Measurements from ENCODE around the gene IFT43. TPM values are rescaled to one million over a fixed set of nuclear protein-coding genes. Genes with fewer than 3 reads are reported as not detected.

Gene IFT43
- total and polyA plus RNA-seq, 10 of the 15 experiments (the other 5 are each of a cell fraction or from before 2014, with no cell fraction given) = 8.2 to 24.8 (median 14.0) TPM

DNA sequence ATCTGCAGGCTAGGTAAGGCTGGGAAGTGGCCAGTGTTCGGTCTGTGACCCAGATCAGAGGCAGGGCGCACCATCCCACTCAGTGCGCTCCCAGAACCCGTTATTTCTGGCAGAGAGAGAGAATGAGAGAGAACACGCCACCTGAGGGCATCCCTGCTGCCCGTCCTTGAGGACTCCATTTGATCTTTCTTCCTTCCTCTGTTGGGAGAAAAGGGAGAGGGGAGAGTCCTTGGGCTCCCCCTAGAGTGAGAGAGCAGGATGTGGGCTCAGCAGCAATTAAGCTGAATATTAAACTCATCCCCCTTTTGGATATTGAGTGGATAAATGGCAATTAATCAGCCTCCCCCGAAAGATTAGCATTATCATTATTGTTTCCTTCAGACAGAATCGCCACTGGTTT lies 70.6 kb downstream of the IFT43 start:
- Histone ChIP-seq H3K4me1 (ENCODE audit: control insufficient read depth, insufficient read depth, low read length) (no peaks in the 10 kb centered on the region; the same call in 1 of the 2 replicates), H3K9me3 (replicated peaks; ENCODE audit: control insufficient read depth, insufficient read depth, low read length) (no peaks in the 10 kb centered on the region), H3K27ac (ENCODE audit: control insufficient read depth, insufficient read depth) (no peak overlapping the region), H2AFZ (ENCODE audit: control insufficient read depth, low read depth, low read length) (no peak overlapping the region), H3K4me3 (no peak overlapping the region), H3K36me3 (ENCODE audit: control insufficient read depth in 2 of 2, insufficient read depth in 2 of 2, low read length in 1 of 2) (no peaks in the 10 kb centered on the region), H3K4me2 (ENCODE audit: control insufficient read depth, insufficient read depth) (no peak overlapping the region), H4K20me1 (ENCODE audit: control insufficient read depth, insufficient read depth) (peaks cover 4% of the 10 kb centered on the region; the same call in 1 of the 2 replicates), H3K79me2 (ENCODE audit: control insufficient read depth, insufficient read depth, low read length) (no peaks in the 10 kb centered on the region), H3K27me3 (replicated peaks in 1 of 2; ENCODE audit: control insufficient read depth in 2 of 2, insufficient read depth in 2 of 2, low read length in 1 of 2) (no peaks in the 10 kb centered on the region), H3K9ac (ENCODE audit: control insufficient read depth, insufficient read depth, low read length) (no peak overlapping the region)
- DNase-seq (ENCODE audit: low read depth, low spot score) = no peak
- SMC1A ChIA-PET (ENCODE audit: uncharacterized antibody, unreplicated experiment) = interaction anchor here (0.7 to 3.9 kb wide), 3 partner anchors 11 to 332 kb away, joined by 3 to 26 read pairs (median 4); no protein-coding TSS in a partner anchor
- CTCF ChIA-PET = interaction anchor here (1.0 to 8.1 kb wide), 4 partner anchors 295 to 345 kb away, joined by 4 to 165 read pairs (median 6); no protein-coding TSS in a partner anchor
- POLR2A ChIA-PET = no interaction called here
- 88% methylated on average over 8 of the region's 8 CpGs for WGBS (ENCODE audit: insufficient coverage, insufficient replicate concordance, low lambda C conversion rate, missing lambda C conversion rate)
- intact Hi-C loops (cut with micrococcal nuclease; ENCODE audit: unreplicated experiment) (no loop called here), in situ Hi-C loops (cut with MboI) (loop anchor here (10.0 kb wide), 1 partner anchor 299 kb away; no protein-coding TSS in a partner anchor)
- no peak for ATAC-seq
- BruUV-seq (replicated peaks) = no TSS peak
- RAD21 ChIA-PET (ENCODE audit: unreplicated experiment) = interaction anchor here (0.9 to 4.1 kb wide), 3 partner anchors 14 to 331 kb away, joined by 3 to 24 read pairs (median 3); no protein-coding TSS in a partner anchor
- no peak for TF ChIP-seq SUZ12 (IDR thresholded peaks at IDR 0.05; ENCODE audit: unreplicated experiment)
- TF ChIP-seq, protein P1, sequence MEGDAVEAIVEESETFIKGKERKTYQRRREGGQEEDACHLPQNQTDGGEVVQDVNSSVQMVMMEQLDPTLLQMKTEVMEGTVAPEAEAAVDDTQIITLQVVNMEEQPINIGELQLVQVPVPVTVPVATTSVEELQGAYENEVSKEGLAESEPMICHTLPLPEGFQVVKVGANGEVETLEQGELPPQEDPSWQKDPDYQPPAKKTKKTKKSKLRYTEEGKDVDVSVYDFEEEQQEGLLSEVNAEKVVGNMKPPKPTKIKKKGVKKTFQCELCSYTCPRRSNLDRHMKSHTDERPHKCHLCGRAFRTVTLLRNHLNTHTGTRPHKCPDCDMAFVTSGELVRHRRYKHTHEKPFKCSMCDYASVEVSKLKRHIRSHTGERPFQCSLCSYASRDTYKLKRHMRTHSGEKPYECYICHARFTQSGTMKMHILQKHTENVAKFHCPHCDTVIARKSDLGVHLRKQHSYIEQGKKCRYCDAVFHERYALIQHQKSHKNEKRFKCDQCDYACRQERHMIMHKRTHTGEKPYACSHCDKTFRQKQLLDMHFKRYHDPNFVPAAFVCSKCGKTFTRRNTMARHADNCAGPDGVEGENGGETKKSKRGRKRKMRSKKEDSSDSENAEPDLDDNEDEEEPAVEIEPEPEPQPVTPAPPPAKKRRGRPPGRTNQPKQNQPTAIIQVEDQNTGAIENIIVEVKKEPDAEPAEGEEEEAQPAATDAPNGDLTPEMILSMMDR (IDR thresholded peaks at IDR 0.05 in 2 of 3, conservative IDR thresholded peaks at IDR 0.05 in 1 of 3; ENCODE audit: control insufficient read depth in 2 of 3, extremely low read depth in 1 of 3, insufficient read depth in 1 of 3, low read depth in 3 of 3, low read length in 3 of 3) = peak; percentile 26 to 43 (median 33); a peak in 4 of 6 replicates
- no peak for FAIRE-seq

DNA sequence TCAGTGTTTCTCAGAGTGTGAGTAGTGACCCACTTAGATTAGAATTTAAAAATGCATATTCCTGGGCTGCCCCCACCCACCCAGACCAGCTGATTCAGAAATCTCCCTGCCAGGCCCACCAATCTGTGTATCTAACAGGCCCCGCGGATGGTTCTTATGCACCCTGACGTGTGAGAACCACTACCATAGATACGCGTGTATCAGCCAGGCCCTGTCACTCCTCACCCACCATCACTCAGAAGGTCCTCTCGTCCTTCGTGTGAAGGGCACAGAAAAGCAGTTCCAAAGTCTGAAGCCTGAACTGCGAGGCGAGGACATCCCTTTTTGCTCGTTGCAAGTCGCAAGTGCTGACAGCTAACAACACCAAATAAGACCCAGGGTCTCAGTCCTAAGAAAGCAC lies 72.4 kb downstream of the IFT43 start:
- ATAC-seq (no peak), DNase-seq (ENCODE audit: low read depth, low spot score) (no peak), FAIRE-seq (no peak)
- Histone ChIP-seq H3K9me3 (replicated peaks; ENCODE audit: control insufficient read depth, insufficient read depth, low read length) (no peaks in the 10 kb centered on the region), H2AFZ (ENCODE audit: control insufficient read depth, low read depth, low read length) (no peak overlapping the region), H3K4me2 (ENCODE audit: control insufficient read depth, insufficient read depth) (no peak overlapping the region), H3K9ac (ENCODE audit: control insufficient read depth, insufficient read depth, low read length) (no peak overlapping the region), H4K20me1 (ENCODE audit: control insufficient read depth, insufficient read depth) (peaks cover 4% of the 10 kb centered on the region; the same call in 1 of the 2 replicates), H3K36me3 (ENCODE audit: control insufficient read depth in 2 of 2, insufficient read depth in 2 of 2, low read length in 1 of 2) (no peaks in the 10 kb centered on the region), H3K27ac (ENCODE audit: control insufficient read depth, insufficient read depth) (no peak overlapping the region), H3K4me3 (no peak overlapping the region), H3K79me2 (ENCODE audit: control insufficient read depth, insufficient read depth, low read length) (no peaks in the 10 kb centered on the region), H3K4me1 (ENCODE audit: control insufficient read depth, insufficient read depth, low read length) (no peaks in the 10 kb centered on the region; the same call in 1 of the 2 replicates), H3K27me3 (replicated peaks in 1 of 2; ENCODE audit: control insufficient read depth in 2 of 2, insufficient read depth in 2 of 2, low read length in 1 of 2) (no peaks in the 10 kb centered on the region)
- ChIA-PET POLR2A (no interaction called here), RAD21 (ENCODE audit: unreplicated experiment) (no interaction called here), SMC1A (ENCODE audit: uncharacterized antibody, unreplicated experiment) (no interaction called here), CTCF (interaction anchor here (0.6 kb wide), 1 partner anchor 16 kb away, joined by 4 read pairs; no protein-coding TSS in a partner anchor)
- BruUV-seq (replicated peaks) = no TSS peak
- intact Hi-C loops (cut with micrococcal nuclease; ENCODE audit: unreplicated experiment) (no loop called here), in situ Hi-C loops (cut with MboI) (loop anchor here (10.0 kb wide), 1 partner anchor 297 kb away; no protein-coding TSS in a partner anchor)
- WGBS (ENCODE audit: insufficient coverage, insufficient replicate concordance, low lambda C conversion rate, missing lambda C conversion rate) = 93% methylated on average over 11 of the region's 11 CpGs
- TF ChIP-seq CHD4 (IDR thresholded peaks at IDR 0.05) = no peak
- TF ChIP-seq, protein P2, sequence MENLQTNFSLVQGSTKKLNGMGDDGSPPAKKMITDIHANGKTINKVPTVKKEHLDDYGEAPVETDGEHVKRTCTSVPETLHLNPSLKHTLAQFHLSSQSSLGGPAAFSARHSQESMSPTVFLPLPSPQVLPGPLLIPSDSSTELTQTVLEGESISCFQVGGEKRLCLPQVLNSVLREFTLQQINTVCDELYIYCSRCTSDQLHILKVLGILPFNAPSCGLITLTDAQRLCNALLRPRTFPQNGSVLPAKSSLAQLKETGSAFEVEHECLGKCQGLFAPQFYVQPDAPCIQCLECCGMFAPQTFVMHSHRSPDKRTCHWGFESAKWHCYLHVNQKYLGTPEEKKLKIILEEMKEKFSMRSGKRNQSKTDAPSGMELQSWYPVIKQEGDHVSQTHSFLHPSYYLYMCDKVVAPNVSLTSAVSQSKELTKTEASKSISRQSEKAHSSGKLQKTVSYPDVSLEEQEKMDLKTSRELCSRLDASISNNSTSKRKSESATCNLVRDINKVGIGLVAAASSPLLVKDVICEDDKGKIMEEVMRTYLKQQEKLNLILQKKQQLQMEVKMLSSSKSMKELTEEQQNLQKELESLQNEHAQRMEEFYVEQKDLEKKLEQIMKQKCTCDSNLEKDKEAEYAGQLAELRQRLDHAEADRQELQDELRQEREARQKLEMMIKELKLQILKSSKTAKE (IDR thresholded peaks at IDR 0.05; ENCODE audit: low read depth, poor library complexity, severe bottlenecking) = no peak
- TF ChIP-seq MTA2 (IDR thresholded peaks at IDR 0.05; ENCODE audit: low read depth) = no peak
- no peak for TF ChIP-seq TAF1 (IDR thresholded peaks at IDR 0.05; ENCODE audit: borderline replicate concordance, low read depth, low read length)
- TF ChIP-seq, protein P3, sequence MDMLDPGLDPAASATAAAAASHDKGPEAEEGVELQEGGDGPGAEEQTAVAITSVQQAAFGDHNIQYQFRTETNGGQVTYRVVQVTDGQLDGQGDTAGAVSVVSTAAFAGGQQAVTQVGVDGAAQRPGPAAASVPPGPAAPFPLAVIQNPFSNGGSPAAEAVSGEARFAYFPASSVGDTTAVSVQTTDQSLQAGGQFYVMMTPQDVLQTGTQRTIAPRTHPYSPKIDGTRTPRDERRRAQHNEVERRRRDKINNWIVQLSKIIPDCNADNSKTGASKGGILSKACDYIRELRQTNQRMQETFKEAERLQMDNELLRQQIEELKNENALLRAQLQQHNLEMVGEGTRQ (IDR thresholded peaks at IDR 0.05; ENCODE audit: borderline replicate concordance, low read depth, low read length) = no peak
- TF ChIP-seq YY1 (IDR thresholded peaks at IDR 0.05; ENCODE audit: low read depth, low read length) = no peak
- no peak for TF ChIP-seq NFIC (IDR thresholded peaks at IDR 0.05; ENCODE audit: low read depth, low read length)
- TF ChIP-seq CHD1 (IDR thresholded peaks at IDR 0.05; ENCODE audit: low read depth, low read length) = no peak
